Central memory CD4-positive, alpha-beta T cell (primary cell): ENCODE measurements around the gene LGR6.
"Not testable (repeated sequence)": the region's sequence is repeated elsewhere in the genome, so short reads cannot be mapped to it uniquely, and the experiment has no call there.

Source experiments
- DNase-seq: peaks from one replicate; pipeline ENCODE4 v3.0.0; 2022

The LGR6 gene

GRCh38 chr1:202179828-202180750 is 13.5 kb upstream of the LGR6 start:
- no peak for DNase-seq

- not testable (repeated sequence) for DNase-seq
Observed at GRCh38 chr1:202180751-202181139, 12.9 kb upstream of the LGR6 start.

- no peak for DNase-seq
Observed at GRCh38 chr1:202181586-202181985, 12.0 kb upstream of the LGR6 start.

GRCh38 chr1:202182040-202182877 is 11.3 kb upstream of the LGR6 start:
- no peak for DNase-seq

- DNase-seq = peak; percentile 37
Observed at GRCh38 chr1:202184750-202185460, 8.7 kb upstream of the LGR6 start.

- DNase-seq = no peak
Observed at GRCh38 chr1:202186327-202186726, 7.3 kb upstream of the LGR6 start.

- DNase-seq = no peak
Observed at GRCh38 chr1:202187041-202187671, 6.4 kb upstream of the LGR6 start.

GRCh38 chr1:202187697-202188407 is 5.7 kb upstream of the LGR6 start:
- no peak for DNase-seq

GRCh38 chr1:202189001-202189790 is 4.4 kb upstream of the LGR6 start:
- DNase-seq = peak; percentile 62

GRCh38 chr1:202189918-202190715 is 3.5 kb upstream of the LGR6 start:
- no peak for DNase-seq

- DNase-seq = not testable (repeated sequence)
Observed at GRCh38 chr1:202191391-202191790, 2.2 kb upstream of the LGR6 start.

- peak; percentile 28 for DNase-seq
Observed at GRCh38 chr1:202192770-202193613, 607 bp upstream of the LGR6 start.

GRCh38 chr1:202194328-202194648 is 689 bp downstream of the LGR6 start:
- no peak for DNase-seq

GRCh38 chr1:202197653-202198365 is 4.2 kb downstream of the LGR6 start:
- no peak for DNase-seq

- DNase-seq = no peak
Observed at GRCh38 chr1:202198366-202198724, 4.7 kb downstream of the LGR6 start.

- DNase-seq = no peak
Observed at GRCh38 chr1:202199040-202199889, 5.7 kb downstream of the LGR6 start.

GRCh38 chr1:202200112-202200548 is 6.5 kb downstream of the LGR6 start:
- no peak for DNase-seq

GRCh38 chr1:202200669-202201068 is 7.1 kb downstream of the LGR6 start:
- DNase-seq = no peak
